ENCODE results near the gene ERAS. TPM values are rescaled to one million over a fixed set of nuclear protein-coding genes. Genes with fewer than 3 reads are reported as not detected.

The ERAS gene
- total RNA-seq, 3 donors from 2014 or later, result 0.38 TPM; not detected in 2

- no peaks in the 10 kb centered on the region for H3K9me3 ChIP-seq
- no peaks in the 10 kb centered on the region for H3K4me1 ChIP-seq (ENCODE audit: low read depth)
- DNase-seq, result no peak
- no peak overlapping the region for H3K4me3 ChIP-seq
- TF ChIP-seq, protein P1, sequence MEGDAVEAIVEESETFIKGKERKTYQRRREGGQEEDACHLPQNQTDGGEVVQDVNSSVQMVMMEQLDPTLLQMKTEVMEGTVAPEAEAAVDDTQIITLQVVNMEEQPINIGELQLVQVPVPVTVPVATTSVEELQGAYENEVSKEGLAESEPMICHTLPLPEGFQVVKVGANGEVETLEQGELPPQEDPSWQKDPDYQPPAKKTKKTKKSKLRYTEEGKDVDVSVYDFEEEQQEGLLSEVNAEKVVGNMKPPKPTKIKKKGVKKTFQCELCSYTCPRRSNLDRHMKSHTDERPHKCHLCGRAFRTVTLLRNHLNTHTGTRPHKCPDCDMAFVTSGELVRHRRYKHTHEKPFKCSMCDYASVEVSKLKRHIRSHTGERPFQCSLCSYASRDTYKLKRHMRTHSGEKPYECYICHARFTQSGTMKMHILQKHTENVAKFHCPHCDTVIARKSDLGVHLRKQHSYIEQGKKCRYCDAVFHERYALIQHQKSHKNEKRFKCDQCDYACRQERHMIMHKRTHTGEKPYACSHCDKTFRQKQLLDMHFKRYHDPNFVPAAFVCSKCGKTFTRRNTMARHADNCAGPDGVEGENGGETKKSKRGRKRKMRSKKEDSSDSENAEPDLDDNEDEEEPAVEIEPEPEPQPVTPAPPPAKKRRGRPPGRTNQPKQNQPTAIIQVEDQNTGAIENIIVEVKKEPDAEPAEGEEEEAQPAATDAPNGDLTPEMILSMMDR (IDR thresholded peaks at IDR 0.05), result no peak
- intact Hi-C loops (cut with DNase I, micrococcal nuclease), result no loop called here
- ATAC-seq, result no peak
- H3K36me3 ChIP-seq (ENCODE audit: low read depth), result no peaks in the 10 kb centered on the region
Measured at GRCh38 chrX:48792219-48792618, 34.1 kb upstream of the ERAS start.

GRCh38 chrX:48793935-48794334, 32.4 kb upstream of the ERAS start:
- Histone ChIP-seq H3K4me3 (no peak overlapping the region), H3K36me3 (ENCODE audit: low read depth) (no peaks in the 10 kb centered on the region), H3K9me3 (no peaks in the 10 kb centered on the region), H3K4me1 (ENCODE audit: low read depth) (no peaks in the 10 kb centered on the region)
- ATAC-seq (no peak), DNase-seq (no peak)
- intact Hi-C loops (cut with DNase I, micrococcal nuclease), result no loop called here
- TF ChIP-seq, protein P1 (IDR thresholded peaks at IDR 0.05), result no peak

- no peaks in the 10 kb centered on the region for H3K4me1 ChIP-seq (ENCODE audit: low read depth)
- H3K4me3 ChIP-seq, result no peak overlapping the region
- intact Hi-C loops (cut with DNase I, micrococcal nuclease), result no loop called here
- H3K9me3 ChIP-seq, result no peaks in the 10 kb centered on the region
- DNase-seq (no peak), ATAC-seq (no peak)
- TF ChIP-seq, protein P1 (IDR thresholded peaks at IDR 0.05), result no peak
- no peaks in the 10 kb centered on the region for H3K36me3 ChIP-seq (ENCODE audit: low read depth)
Measured at GRCh38 chrX:48794340-48794910, 31.9 kb upstream of the ERAS start.

DNA sequence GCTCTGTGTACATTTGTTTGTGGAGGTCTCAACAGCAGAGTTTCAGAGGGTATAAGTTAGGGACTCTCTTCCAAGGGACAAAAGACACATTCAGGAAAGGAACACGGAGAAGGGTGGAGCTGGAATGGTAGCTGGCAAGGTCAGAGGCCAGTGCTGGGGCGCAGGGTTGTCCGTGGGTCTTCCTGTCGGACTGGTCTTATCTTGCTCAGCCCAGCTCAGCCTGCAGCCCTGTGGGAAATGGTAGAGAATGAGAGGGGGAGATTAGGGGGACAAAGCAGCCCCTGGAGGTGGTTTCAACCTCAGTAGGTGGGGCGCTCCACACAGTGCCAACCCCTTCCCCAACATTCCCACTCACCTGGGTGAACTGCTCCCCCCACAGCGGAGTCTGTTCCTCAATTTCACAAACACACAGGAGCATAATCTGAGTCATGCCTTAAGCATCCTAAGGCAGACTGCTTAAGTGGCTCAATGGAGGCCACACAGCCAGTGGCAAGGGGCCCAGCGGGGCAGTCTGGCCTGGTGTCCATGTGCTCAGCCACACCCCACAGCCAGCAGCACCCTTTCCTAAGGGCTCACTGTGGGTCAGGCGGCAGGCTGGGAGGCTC, 31.3 kb upstream of the ERAS start:
- Histone ChIP-seq H3K4me3 (no peak overlapping the region), H3K9me3 (no peaks in the 10 kb centered on the region), H3K36me3 (ENCODE audit: low read depth) (no peaks in the 10 kb centered on the region), H3K4me1 (ENCODE audit: low read depth) (no peaks in the 10 kb centered on the region)
- DNase-seq, result no peak
- ATAC-seq, result no peak
- TF ChIP-seq, protein P1 (IDR thresholded peaks at IDR 0.05), result no peak
- intact Hi-C loops (cut with DNase I, micrococcal nuclease), result no loop called here

- ATAC-seq (no peak), DNase-seq (no peak)
- no peak overlapping the region for H3K4me3 ChIP-seq
- intact Hi-C loops (cut with DNase I, micrococcal nuclease), result no loop called here
- no peaks in the 10 kb centered on the region for H3K4me1 ChIP-seq (ENCODE audit: low read depth)
- no peaks in the 10 kb centered on the region for H3K9me3 ChIP-seq
- H3K36me3 ChIP-seq (ENCODE audit: low read depth), result peaks cover 3% of the 10 kb centered on the region
- TF ChIP-seq, protein P1 (IDR thresholded peaks at IDR 0.05), result no peak
Measured at GRCh38 chrX:48798318-48798717, 28.0 kb upstream of the ERAS start.

Data from mucosa of descending colon (tissue), 3 donors.